ENCODE measurements around the gene MT1B. TPM values are rescaled to one million over a fixed set of nuclear protein-coding genes. Genes with fewer than 3 reads are reported as not detected.

MT1B gene
- total RNA-seq, 6 experiments from 2014 or later, result not detected

GRCh38 chr16:56641166-56641565 lies 10.5 kb upstream of the MT1B start:
- no peak overlapping the region for H3K27ac Mint-ChIP-seq
- TF ChIP-seq, protein P1, sequence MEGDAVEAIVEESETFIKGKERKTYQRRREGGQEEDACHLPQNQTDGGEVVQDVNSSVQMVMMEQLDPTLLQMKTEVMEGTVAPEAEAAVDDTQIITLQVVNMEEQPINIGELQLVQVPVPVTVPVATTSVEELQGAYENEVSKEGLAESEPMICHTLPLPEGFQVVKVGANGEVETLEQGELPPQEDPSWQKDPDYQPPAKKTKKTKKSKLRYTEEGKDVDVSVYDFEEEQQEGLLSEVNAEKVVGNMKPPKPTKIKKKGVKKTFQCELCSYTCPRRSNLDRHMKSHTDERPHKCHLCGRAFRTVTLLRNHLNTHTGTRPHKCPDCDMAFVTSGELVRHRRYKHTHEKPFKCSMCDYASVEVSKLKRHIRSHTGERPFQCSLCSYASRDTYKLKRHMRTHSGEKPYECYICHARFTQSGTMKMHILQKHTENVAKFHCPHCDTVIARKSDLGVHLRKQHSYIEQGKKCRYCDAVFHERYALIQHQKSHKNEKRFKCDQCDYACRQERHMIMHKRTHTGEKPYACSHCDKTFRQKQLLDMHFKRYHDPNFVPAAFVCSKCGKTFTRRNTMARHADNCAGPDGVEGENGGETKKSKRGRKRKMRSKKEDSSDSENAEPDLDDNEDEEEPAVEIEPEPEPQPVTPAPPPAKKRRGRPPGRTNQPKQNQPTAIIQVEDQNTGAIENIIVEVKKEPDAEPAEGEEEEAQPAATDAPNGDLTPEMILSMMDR (IDR thresholded peaks at IDR 0.05), result no peak
- no peak for DNase-seq
- H3K4me3 Mint-ChIP-seq, result no peak overlapping the region
- H3K9me3 Mint-ChIP-seq, result no peaks in the 10 kb centered on the region
- no peaks in the 10 kb centered on the region for H3K36me3 Mint-ChIP-seq (ENCODE audit: low read depth)
- peaks cover 81% of the 10 kb centered on the region for H3K27me3 Mint-ChIP-seq (ENCODE audit: insufficient read depth)
- peaks cover 20% of the 10 kb centered on the region for H3K4me1 Mint-ChIP-seq (ENCODE audit: low read depth)

GRCh38 chr16:56643080-56643778 lies 8.5 kb upstream of the MT1B start:
- Mint-ChIP-seq H3K27ac (no peak overlapping the region), H3K27me3 (ENCODE audit: insufficient read depth) (peaks cover 76% of the 10 kb centered on the region), H3K4me3 (peak overlapping the region; percentile 66), H3K4me1 (ENCODE audit: low read depth) (peaks cover 13% of the 10 kb centered on the region), H3K36me3 (ENCODE audit: low read depth) (no peaks in the 10 kb centered on the region), H3K9me3 (no peaks in the 10 kb centered on the region)
- peak; percentile 17 for DNase-seq
- TF ChIP-seq, protein P1 (IDR thresholded peaks at IDR 0.05), result peak; percentile 52

DNA sequence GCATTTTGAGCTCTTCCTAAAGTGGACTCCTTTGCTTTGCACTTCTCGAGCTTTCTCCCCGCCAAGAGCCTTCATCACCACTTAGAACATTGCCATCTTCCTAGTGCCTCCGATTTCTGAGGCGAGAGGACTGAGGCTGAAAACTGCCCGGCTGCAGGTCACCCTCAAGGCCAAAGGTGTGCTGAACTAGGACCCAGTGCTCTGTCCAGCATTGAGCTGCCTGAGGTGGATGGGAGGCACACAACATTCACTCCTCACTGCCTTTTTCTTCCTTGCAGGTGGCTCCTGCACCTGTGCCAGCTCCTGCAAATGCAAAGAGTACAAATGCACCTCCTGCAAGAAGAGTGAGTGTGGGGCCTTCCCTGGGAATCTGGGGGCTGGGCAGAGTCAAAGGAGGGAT lies 7.9 kb upstream of the MT1B start:
- no peak for DNase-seq
- Mint-ChIP-seq H3K9me3 (no peaks in the 10 kb centered on the region), H3K4me1 (ENCODE audit: low read depth) (peaks cover 13% of the 10 kb centered on the region), H3K27me3 (ENCODE audit: insufficient read depth) (peaks cover 77% of the 10 kb centered on the region), H3K36me3 (ENCODE audit: low read depth) (no peaks in the 10 kb centered on the region), H3K27ac (no peak overlapping the region), H3K4me3 (peak overlapping the region; percentile 66)
- TF ChIP-seq, protein P1 (IDR thresholded peaks at IDR 0.05), result no peak

- Mint-ChIP-seq H3K36me3 (ENCODE audit: low read depth) (no peaks in the 10 kb centered on the region), H3K4me3 (no peak overlapping the region), H3K27me3 (ENCODE audit: insufficient read depth) (peaks cover 70% of the 10 kb centered on the region), H3K9me3 (no peaks in the 10 kb centered on the region), H3K4me1 (ENCODE audit: low read depth) (peaks cover 13% of the 10 kb centered on the region), H3K27ac (no peak overlapping the region)
- TF ChIP-seq, protein P1 (IDR thresholded peaks at IDR 0.05), result no peak
- no peak for DNase-seq
Observed at GRCh38 chr16:56645311-56645710, 6.4 kb upstream of the MT1B start.

DNA sequence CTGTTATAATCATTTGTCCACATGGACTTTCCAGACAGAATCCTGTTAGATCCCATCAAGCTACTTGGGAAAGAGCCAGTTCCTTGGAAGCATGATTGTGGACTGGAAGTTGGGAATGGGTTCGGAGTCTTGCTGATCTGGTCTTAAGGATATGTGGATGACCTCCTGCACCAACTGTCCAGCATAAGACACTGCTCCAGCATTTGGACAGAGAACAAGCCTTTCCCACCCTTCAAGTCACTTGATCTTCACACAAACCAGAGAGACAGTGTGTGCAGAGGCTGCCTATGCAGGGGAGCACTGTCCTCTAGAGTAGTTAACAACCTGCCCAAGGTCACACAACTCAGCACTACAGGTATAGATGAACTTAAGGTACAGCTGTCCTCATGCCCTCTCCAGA lies 5.8 kb upstream of the MT1B start:
- no peak overlapping the region for H3K4me3 Mint-ChIP-seq
- no peak overlapping the region for H3K27ac Mint-ChIP-seq
- H3K9me3 Mint-ChIP-seq, result no peaks in the 10 kb centered on the region
- DNase-seq, result no peak
- H3K4me1 Mint-ChIP-seq (ENCODE audit: low read depth), result peaks cover 13% of the 10 kb centered on the region
- no peaks in the 10 kb centered on the region for H3K36me3 Mint-ChIP-seq (ENCODE audit: low read depth)
- TF ChIP-seq, protein P1 (IDR thresholded peaks at IDR 0.05), result no peak
- H3K27me3 Mint-ChIP-seq (ENCODE audit: insufficient read depth), result peaks cover 72% of the 10 kb centered on the region
